SK-N-SH treated with all-trans-retinoic acid at 6 μM for 48 hours (cell line): ENCODE results near the gene PID1.

Experiments
- ATAC-seq: fragments of 200-7000 bp; cut with Tn5 transposase; 3 replicates; pipeline ENCODE4 v1.9.1; 2020; ENCODE audit warnings: mild to moderate bottlenecking, moderate library complexity
- ARNTL ChIP-seq: fragments of 450-650 bp; formaldehyde crosslinking; IDR thresholded peaks from 2 replicates; pipeline ENCODE4 v1.5.0; 2020; ENCODE audit warnings: low read depth, mild to moderate bottlenecking, moderate library complexity, borderline replicate concordance
- BACH2 ChIP-seq: fragments of 250-450 bp; sonication (Bioruptor Pico); IDR thresholded peaks from 2 replicates; pipeline ENCODE4 v1.9.0; 2021; ENCODE audit warnings: mild to moderate bottlenecking, borderline replicate concordance
- CSDC2 ChIP-seq: fragments of 250-450 bp; sonication (Bioruptor Pico); IDR thresholded peaks from 2 replicates; pipeline ENCODE4 v1.5.0; 2020; ENCODE audit warnings: mild to moderate bottlenecking, moderate library complexity
- ESRRG ChIP-seq: fragments of 250-450 bp; sonication (Bioruptor Pico); IDR thresholded peaks from 2 replicates; pipeline ENCODE4 v1.6.1; 2021; ENCODE audit warnings: mild to moderate bottlenecking
- GLIS3 ChIP-seq: fragments of 250-450 bp; sonication (Bioruptor Pico); IDR thresholded peaks from 2 replicates; pipeline ENCODE4 v1.5.0; 2020; ENCODE audit warnings: mild to moderate bottlenecking, moderate library complexity
- ISL1 ChIP-seq: fragments of 250-450 bp; sonication (Bioruptor Pico); IDR thresholded peaks from 2 replicates; pipeline ENCODE4 v2.1.2; 2022; ENCODE audit warnings: mild to moderate bottlenecking, moderate library complexity
- OSR1 ChIP-seq: fragments of 250-450 bp; sonication (Bioruptor Pico); IDR thresholded peaks from 2 replicates; pipeline ENCODE4 v1.8.0; 2022; ENCODE audit warnings: moderate library complexity, mild to moderate bottlenecking, inconsistent platforms
- POU6F1 ChIP-seq: fragments of 250-450 bp; sonication (Bioruptor Pico); IDR thresholded peaks from 2 replicates; pipeline ENCODE4 v1.8.0; 2021; ENCODE audit warnings: low read depth, mild to moderate bottlenecking, moderate library complexity, borderline replicate concordance
- PPARA ChIP-seq: fragments of 250-450 bp; sonication (Bioruptor Pico); IDR thresholded peaks from 2 replicates; pipeline ENCODE4 v1.5.0; 2020; ENCODE audit warnings: mild to moderate bottlenecking, borderline replicate concordance
- RARB ChIP-seq: fragments of 250-450 bp; sonication (Bioruptor Pico); IDR thresholded peaks from 2 replicates; pipeline ENCODE4 v1.8.0; 2021; ENCODE audit warnings: mild to moderate bottlenecking, moderate library complexity
- SNAI2 ChIP-seq: fragments of 250-450 bp; sonication (Bioruptor Pico); IDR thresholded peaks from 2 replicates; pipeline ENCODE4 v1.5.0; 2020; ENCODE audit warnings: mild to moderate bottlenecking, moderate library complexity
- TCF4 ChIP-seq: fragments of 250-450 bp; sonication (Bioruptor Pico); IDR thresholded peaks from 2 replicates; pipeline ENCODE4 v1.8.0; 2021; ENCODE audit warnings: mild to moderate bottlenecking, moderate library complexity, borderline replicate concordance
- TOX ChIP-seq: fragments of 250-450 bp; sonication (Bioruptor Pico); IDR thresholded peaks from 2 replicates; pipeline ENCODE4 v1.8.0; 2021; ENCODE audit warnings: mild to moderate bottlenecking, moderate library complexity, borderline replicate concordance
- TSHZ2 ChIP-seq: fragments of 250-450 bp; sonication (Bioruptor Pico); IDR thresholded peaks from 2 replicates; pipeline ENCODE4 v1.5.0; 2020; ENCODE audit warnings: mild to moderate bottlenecking, moderate library complexity
- ZC3H10 ChIP-seq: fragments of 250-450 bp; sonication (Bioruptor Pico); IDR thresholded peaks from 2 replicates; pipeline ENCODE4 v1.5.1; 2021; ENCODE audit warnings: mild to moderate bottlenecking, moderate library complexity
- ZFP3 ChIP-seq: fragments of 250-450 bp; sonication (Bioruptor Pico); IDR thresholded peaks from 2 replicates; pipeline ENCODE4 v1.5.0; 2020; ENCODE audit warnings: mild to moderate bottlenecking, moderate library complexity
- ZFP30 ChIP-seq: fragments of 450-650 bp; formaldehyde crosslinking; IDR thresholded peaks from 2 replicates; pipeline ENCODE4 v1.5.0; 2022; ENCODE audit warnings: mild to moderate bottlenecking, moderate library complexity
- ZNF565 ChIP-seq: fragments of 450-650 bp; formaldehyde crosslinking; conservative IDR thresholded peaks from 2 replicates; pipeline ENCODE4 v1.5.0; 2020; ENCODE audit warnings: low read depth, mild to moderate bottlenecking, moderate library complexity
- ZNF70 ChIP-seq: fragments of 450-650 bp; formaldehyde crosslinking; IDR thresholded peaks from 2 replicates; pipeline ENCODE4 v1.5.0; 2020; ENCODE audit warnings: mild to moderate bottlenecking, moderate library complexity
- ZNF8 ChIP-seq: fragments of 450-650 bp; formaldehyde crosslinking; IDR thresholded peaks from 2 replicates; pipeline ENCODE4 v1.5.0; 2020; ENCODE audit warnings: mild to moderate bottlenecking, moderate library complexity
- TF ChIP-seq, protein P1 (sequence below): fragments of 250-450 bp; sonication (Bioruptor Pico); IDR thresholded peaks from 2 replicates; pipeline ENCODE4 v1.8.0; 2020; ENCODE audit warnings: mild to moderate bottlenecking, moderate library complexity, borderline replicate concordance
- TF ChIP-seq, protein P2 (sequence below): fragments of 250-450 bp; sonication (Bioruptor Pico); IDR thresholded peaks from 2 replicates; pipeline ENCODE4 v1.5.1; 2020; ENCODE audit warnings: low read depth, mild to moderate bottlenecking, moderate library complexity
- TF ChIP-seq, protein P3 (sequence below): fragments of 250-450 bp; sonication (Bioruptor Pico); IDR thresholded peaks from 2 replicates; pipeline ENCODE4 v1.5.1; 2021; ENCODE audit warnings: mild to moderate bottlenecking, moderate library complexity

The PID1 gene

DNA sequence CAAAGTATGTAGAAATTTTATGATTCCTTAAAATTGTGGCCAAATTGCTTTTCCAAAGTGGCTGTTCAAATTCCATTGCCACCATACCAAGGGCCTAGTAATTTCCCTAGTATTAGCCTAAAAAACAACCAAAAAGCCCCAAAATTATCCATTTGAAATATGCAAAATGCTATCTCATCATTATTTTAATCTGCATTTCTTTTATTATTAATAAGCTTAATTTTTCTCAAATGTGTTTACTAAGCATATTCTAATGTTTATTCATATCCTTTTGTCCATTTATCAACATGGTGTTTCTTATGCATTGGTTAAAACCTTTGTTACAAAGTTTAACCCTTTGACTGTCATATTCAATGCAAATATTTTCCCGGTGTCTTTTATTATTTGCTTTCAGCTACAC, 48.0 kb downstream of the PID1 start (continued):
- TF ChIP-seq, protein P1, sequence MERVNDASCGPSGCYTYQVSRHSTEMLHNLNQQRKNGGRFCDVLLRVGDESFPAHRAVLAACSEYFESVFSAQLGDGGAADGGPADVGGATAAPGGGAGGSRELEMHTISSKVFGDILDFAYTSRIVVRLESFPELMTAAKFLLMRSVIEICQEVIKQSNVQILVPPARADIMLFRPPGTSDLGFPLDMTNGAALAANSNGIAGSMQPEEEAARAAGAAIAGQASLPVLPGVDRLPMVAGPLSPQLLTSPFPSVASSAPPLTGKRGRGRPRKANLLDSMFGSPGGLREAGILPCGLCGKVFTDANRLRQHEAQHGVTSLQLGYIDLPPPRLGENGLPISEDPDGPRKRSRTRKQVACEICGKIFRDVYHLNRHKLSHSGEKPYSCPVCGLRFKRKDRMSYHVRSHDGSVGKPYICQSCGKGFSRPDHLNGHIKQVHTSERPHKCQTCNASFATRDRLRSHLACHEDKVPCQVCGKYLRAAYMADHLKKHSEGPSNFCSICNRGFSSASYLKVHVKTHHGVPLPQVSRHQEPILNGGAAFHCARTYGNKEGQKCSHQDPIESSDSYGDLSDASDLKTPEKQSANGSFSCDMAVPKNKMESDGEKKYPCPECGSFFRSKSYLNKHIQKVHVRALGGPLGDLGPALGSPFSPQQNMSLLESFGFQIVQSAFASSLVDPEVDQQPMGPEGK (CRISPR knock-in tag): no peak
- TF ChIP-seq SNAI2 (CRISPR knock-in tag) (no peak), ISL1 (CRISPR knock-in tag) (no peak), ESRRG (CRISPR knock-in tag) (no peak), OSR1 (no peak), ZNF70 (CRISPR knock-in tag) (no peak), BACH2 (CRISPR knock-in tag) (no peak), ZNF565 (CRISPR knock-in tag) (no peak), GLIS3 (CRISPR knock-in tag) (no peak), ZFP30 (no peak), ZNF8 (CRISPR knock-in tag) (no peak), ZFP3 (CRISPR knock-in tag) (no peak), ARNTL (CRISPR knock-in tag) (no peak)

DNA sequence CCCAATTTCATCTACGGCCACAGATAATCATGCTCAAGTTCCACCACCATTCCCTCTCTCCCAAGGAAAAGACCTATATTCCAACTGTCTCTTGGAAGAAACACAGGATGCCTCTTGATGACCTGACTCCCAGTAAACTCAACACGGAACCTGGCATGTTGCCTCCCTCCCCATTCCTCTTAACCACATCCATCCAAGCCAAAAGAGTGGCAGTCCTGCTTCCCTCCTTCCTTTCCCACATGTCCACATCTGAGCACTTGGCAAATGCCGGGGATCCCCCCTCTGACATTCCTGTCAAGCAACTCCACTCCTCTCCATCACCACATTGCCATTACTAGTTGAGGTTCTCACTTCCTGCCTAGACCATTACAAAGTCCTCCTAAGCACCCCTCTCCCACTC, 49.4 kb downstream of the PID1 start:
- no peak for ATAC-seq
- TF ChIP-seq SNAI2 (CRISPR knock-in tag) (no peak), POU6F1 (CRISPR knock-in tag) (no peak), ZFP3 (CRISPR knock-in tag) (no peak), GLIS3 (CRISPR knock-in tag) (no peak), ZNF565 (CRISPR knock-in tag) (no peak), ESRRG (CRISPR knock-in tag) (no peak), PPARA (CRISPR knock-in tag) (no peak), TSHZ2 (no peak), CSDC2 (CRISPR knock-in tag) (no peak), ZC3H10 (CRISPR knock-in tag) (no peak), TCF4 (CRISPR knock-in tag) (no peak), ARNTL (CRISPR knock-in tag) (no peak), RARB (CRISPR knock-in tag) (no peak), TOX (CRISPR knock-in tag) (no peak), ZNF70 (CRISPR knock-in tag) (no peak), ZNF8 (CRISPR knock-in tag) (no peak), ISL1 (CRISPR knock-in tag) (no peak)
- TF ChIP-seq, protein P2, sequence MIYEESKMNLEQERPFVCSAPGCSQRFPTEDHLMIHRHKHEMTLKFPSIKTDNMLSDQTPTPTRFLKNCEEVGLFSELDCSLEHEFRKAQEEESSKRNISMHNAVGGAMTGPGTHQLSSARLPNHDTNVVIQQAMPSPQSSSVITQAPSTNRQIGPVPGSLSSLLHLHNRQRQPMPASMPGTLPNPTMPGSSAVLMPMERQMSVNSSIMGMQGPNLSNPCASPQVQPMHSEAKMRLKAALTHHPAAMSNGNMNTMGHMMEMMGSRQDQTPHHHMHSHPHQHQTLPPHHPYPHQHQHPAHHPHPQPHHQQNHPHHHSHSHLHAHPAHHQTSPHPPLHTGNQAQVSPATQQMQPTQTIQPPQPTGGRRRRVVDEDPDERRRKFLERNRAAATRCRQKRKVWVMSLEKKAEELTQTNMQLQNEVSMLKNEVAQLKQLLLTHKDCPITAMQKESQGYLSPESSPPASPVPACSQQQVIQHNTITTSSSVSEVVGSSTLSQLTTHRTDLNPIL: no peak
- TF ChIP-seq, protein P3, sequence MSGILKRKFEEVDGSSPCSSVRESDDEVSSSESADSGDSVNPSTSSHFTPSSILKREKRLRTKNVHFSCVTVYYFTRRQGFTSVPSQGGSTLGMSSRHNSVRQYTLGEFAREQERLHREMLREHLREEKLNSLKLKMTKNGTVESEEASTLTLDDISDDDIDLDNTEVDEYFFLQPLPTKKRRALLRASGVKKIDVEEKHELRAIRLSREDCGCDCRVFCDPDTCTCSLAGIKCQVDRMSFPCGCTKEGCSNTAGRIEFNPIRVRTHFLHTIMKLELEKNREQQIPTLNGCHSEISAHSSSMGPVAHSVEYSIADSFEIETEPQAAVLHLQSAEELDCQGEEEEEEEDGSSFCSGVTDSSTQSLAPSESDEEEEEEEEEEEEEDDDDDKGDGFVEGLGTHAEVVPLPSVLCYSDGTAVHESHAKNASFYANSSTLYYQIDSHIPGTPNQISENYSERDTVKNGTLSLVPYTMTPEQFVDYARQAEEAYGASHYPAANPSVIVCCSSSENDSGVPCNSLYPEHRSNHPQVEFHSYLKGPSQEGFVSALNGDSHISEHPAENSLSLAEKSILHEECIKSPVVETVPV (CRISPR knock-in tag): no peak

- no peak for ATAC-seq
- TF ChIP-seq, protein P1 (CRISPR knock-in tag): no peak
- no peak for TF ChIP-seq ZNF70 (CRISPR knock-in tag)
- TF ChIP-seq, protein P3 (CRISPR knock-in tag): no peak
- TF ChIP-seq ZFP30: no peak
Observed at GRCh38 chr2:229220254-229220653, 50.8 kb downstream of the PID1 start.
